Measurements from ENCODE around the gene CCDC146. TPM values are rescaled to one million over a fixed set of nuclear protein-coding genes. Genes with fewer than 3 reads are reported as not detected.
"Not testable (repeated sequence)": the region's sequence is repeated elsewhere in the genome, so short reads cannot be mapped to it uniquely, and the experiment has no call there.

The CCDC146 gene
- total RNA-seq, 1 donor from 2014 or later, result 3.0 TPM

- H3K36me3 Mint-ChIP-seq (ENCODE audit: low read depth); H3K27me3 Mint-ChIP-seq (ENCODE audit: low read depth); DNase-seq (ENCODE audit: low spot score); H3K27ac Mint-ChIP-seq (ENCODE audit: unreplicated experiment); H3K9me3 Mint-ChIP-seq (ENCODE audit: low read depth); H3K4me3 Mint-ChIP-seq (ENCODE audit: unreplicated experiment): not testable (repeated sequence)
- peaks cover 27% of the 10 kb centered on the region for H3K4me1 Mint-ChIP-seq (ENCODE audit: low read depth)
Measured at GRCh38 chr7:77155601-77156377, 33.4 kb downstream of the CCDC146 start.

GRCh38 chr7:77157034-77157433 is 34.6 kb downstream of the CCDC146 start:
- H3K4me3 Mint-ChIP-seq (ENCODE audit: unreplicated experiment); H3K27me3 Mint-ChIP-seq (ENCODE audit: low read depth); DNase-seq (ENCODE audit: low spot score); H3K27ac Mint-ChIP-seq (ENCODE audit: unreplicated experiment); H3K36me3 Mint-ChIP-seq (ENCODE audit: low read depth); H3K9me3 Mint-ChIP-seq (ENCODE audit: low read depth): not testable (repeated sequence)
- H3K4me1 Mint-ChIP-seq (ENCODE audit: low read depth), result peaks cover 24% of the 10 kb centered on the region

GRCh38 chr7:77157446-77157845 is 35.0 kb downstream of the CCDC146 start:
- no peaks in the 10 kb centered on the region for H3K36me3 Mint-ChIP-seq (ENCODE audit: low read depth)
- H3K9me3 Mint-ChIP-seq (ENCODE audit: low read depth), result no peaks in the 10 kb centered on the region
- no peaks in the 10 kb centered on the region for H3K27me3 Mint-ChIP-seq (ENCODE audit: low read depth)
- TF ChIP-seq CTCF (IDR thresholded peaks at IDR 0.05), result no peak
- H3K4me1 Mint-ChIP-seq (ENCODE audit: low read depth), result peaks cover 20% of the 10 kb centered on the region
- H3K4me3 Mint-ChIP-seq (ENCODE audit: unreplicated experiment), result no peak overlapping the region
- no peak for DNase-seq (ENCODE audit: low spot score)
- H3K27ac Mint-ChIP-seq (ENCODE audit: unreplicated experiment), result peak overlapping the region; percentile 57

- H3K4me1 Mint-ChIP-seq (ENCODE audit: low read depth), result peaks cover 16% of the 10 kb centered on the region
- not testable (repeated sequence) for H3K4me3 Mint-ChIP-seq (ENCODE audit: unreplicated experiment); H3K27ac Mint-ChIP-seq (ENCODE audit: unreplicated experiment); H3K27me3 Mint-ChIP-seq (ENCODE audit: low read depth); H3K36me3 Mint-ChIP-seq (ENCODE audit: low read depth); H3K9me3 Mint-ChIP-seq (ENCODE audit: low read depth); DNase-seq (ENCODE audit: low spot score)
Measured at GRCh38 chr7:77171073-77171472, 48.7 kb downstream of the CCDC146 start.

- H3K36me3 Mint-ChIP-seq (ENCODE audit: low read depth); H3K4me3 Mint-ChIP-seq (ENCODE audit: unreplicated experiment): not testable (repeated sequence)
Measured at GRCh38 chr7:77172437-77173172, 50.2 kb downstream of the CCDC146 start.

GRCh38 chr7:77174418-77174817 is 52.0 kb downstream of the CCDC146 start:
- not testable (repeated sequence) for H3K9me3 Mint-ChIP-seq (ENCODE audit: low read depth); H3K27ac Mint-ChIP-seq (ENCODE audit: unreplicated experiment); H3K4me3 Mint-ChIP-seq (ENCODE audit: unreplicated experiment); H3K36me3 Mint-ChIP-seq (ENCODE audit: low read depth); H3K27me3 Mint-ChIP-seq (ENCODE audit: low read depth); DNase-seq (ENCODE audit: low spot score)
- H3K4me1 Mint-ChIP-seq (ENCODE audit: low read depth), result peaks cover 38% of the 10 kb centered on the region

More at GRCh38 chr7:77172437-77173172, 50.2 kb downstream of the CCDC146 start:
- not testable (repeated sequence) for DNase-seq (ENCODE audit: low spot score); H3K9me3 Mint-ChIP-seq (ENCODE audit: low read depth); H3K27me3 Mint-ChIP-seq (ENCODE audit: low read depth)
- Mint-ChIP-seq H3K4me1 (ENCODE audit: low read depth) (peaks cover 28% of the 10 kb centered on the region), H3K27ac (ENCODE audit: unreplicated experiment) (peak overlapping the region; percentile 17)

- H3K36me3 Mint-ChIP-seq (ENCODE audit: low read depth), result not testable (repeated sequence)
Measured at GRCh38 chr7:77175274-77175800, 52.9 kb downstream of the CCDC146 start.

GRCh38 chr7:77177321-77177904 is 55.0 kb downstream of the CCDC146 start:
- Mint-ChIP-seq H3K4me1 (ENCODE audit: low read depth) (peaks cover 35% of the 10 kb centered on the region), H3K4me3 (ENCODE audit: unreplicated experiment) (peak overlapping the region; percentile 56), H3K27ac (ENCODE audit: unreplicated experiment) (peak overlapping the region; percentile 58)
- not testable (repeated sequence) for DNase-seq (ENCODE audit: low spot score); H3K36me3 Mint-ChIP-seq (ENCODE audit: low read depth); H3K9me3 Mint-ChIP-seq (ENCODE audit: low read depth); H3K27me3 Mint-ChIP-seq (ENCODE audit: low read depth)

More at GRCh38 chr7:77175274-77175800, 52.9 kb downstream of the CCDC146 start:
- H3K9me3 Mint-ChIP-seq (ENCODE audit: low read depth); DNase-seq (ENCODE audit: low spot score); H3K27me3 Mint-ChIP-seq (ENCODE audit: low read depth); H3K27ac Mint-ChIP-seq (ENCODE audit: unreplicated experiment); H3K4me3 Mint-ChIP-seq (ENCODE audit: unreplicated experiment): not testable (repeated sequence)
- peaks cover 38% of the 10 kb centered on the region for H3K4me1 Mint-ChIP-seq (ENCODE audit: low read depth)

GRCh38 chr7:77178024-77178423 is 55.6 kb downstream of the CCDC146 start:
- not testable (repeated sequence) for H3K36me3 Mint-ChIP-seq (ENCODE audit: low read depth); H3K27me3 Mint-ChIP-seq (ENCODE audit: low read depth); H3K9me3 Mint-ChIP-seq (ENCODE audit: low read depth); DNase-seq (ENCODE audit: low spot score); H3K4me3 Mint-ChIP-seq (ENCODE audit: unreplicated experiment)
- Mint-ChIP-seq H3K4me1 (ENCODE audit: low read depth) (peaks cover 30% of the 10 kb centered on the region), H3K27ac (ENCODE audit: unreplicated experiment) (peak overlapping the region; percentile 58)

Data from chondrocyte (in vitro differentiated cells).